Vagina (tissue), 2 donors: ENCODE data around the gene NMNAT3.

ENCODE experiments used
- CTCF ChIP-seq, 3 experiments: fragments of 450-650 bp in 2 of 3; fragments of 200-600 bp in 1 of 3; sonication (generic) in 1 of 3; IDR thresholded peaks; one replicate each; pipeline ENCODE4 v1.5.1; 2017 to 2019; ENCODE audit warnings: antibody characterized with exemption in 3 of 3, mild to moderate bottlenecking in 2 of 3, moderate library complexity in 2 of 3
- POLR2A ChIP-seq, 2 donors: fragments of 450-650 bp; IDR thresholded peaks; one replicate each; pipeline ENCODE4 v1.6.1; 2017; ENCODE audit warnings: antibody characterized with exemption in 2 of 2, mild to moderate bottlenecking in 2 of 2, moderate library complexity in 2 of 2

GRCh38 chr3:139602003-139602402 is 75.8 kb downstream of the NMNAT3 start:
- TF ChIP-seq POLR2A (IDR thresholded peaks at IDR 0.05) (no peak), CTCF (IDR thresholded peaks at IDR 0.05) (no peak)
